ENCODE results near the gene LPIN1.
A peak's percentile ranks its signal among the peaks of the same experiment; 100 is the strongest.

Gene LPIN1

DNA sequence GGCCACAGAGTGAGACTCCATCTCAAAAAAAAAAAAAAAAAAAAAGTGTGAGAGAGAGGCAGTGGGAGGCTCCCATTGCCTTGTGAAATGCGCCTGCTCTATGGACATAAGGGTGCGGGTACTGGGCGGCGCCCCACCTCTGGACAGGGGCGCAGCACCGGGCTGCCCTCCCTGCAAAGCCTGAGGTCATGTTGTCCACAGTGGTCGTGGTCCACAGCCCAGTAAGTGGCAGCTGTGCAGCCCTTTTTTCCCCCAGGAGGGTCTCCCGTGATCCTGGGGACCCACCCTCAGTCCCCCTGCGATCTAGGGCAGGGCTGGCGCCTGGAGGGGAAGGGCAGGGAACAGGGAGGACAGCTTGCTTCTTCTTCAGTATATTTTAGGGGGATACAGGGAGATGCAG, 37.8 kb downstream of the LPIN1 start:
- no peak for DNase-seq (ENCODE audit: extremely low read depth in 1 of 2, low read depth in 1 of 2)

DNA sequence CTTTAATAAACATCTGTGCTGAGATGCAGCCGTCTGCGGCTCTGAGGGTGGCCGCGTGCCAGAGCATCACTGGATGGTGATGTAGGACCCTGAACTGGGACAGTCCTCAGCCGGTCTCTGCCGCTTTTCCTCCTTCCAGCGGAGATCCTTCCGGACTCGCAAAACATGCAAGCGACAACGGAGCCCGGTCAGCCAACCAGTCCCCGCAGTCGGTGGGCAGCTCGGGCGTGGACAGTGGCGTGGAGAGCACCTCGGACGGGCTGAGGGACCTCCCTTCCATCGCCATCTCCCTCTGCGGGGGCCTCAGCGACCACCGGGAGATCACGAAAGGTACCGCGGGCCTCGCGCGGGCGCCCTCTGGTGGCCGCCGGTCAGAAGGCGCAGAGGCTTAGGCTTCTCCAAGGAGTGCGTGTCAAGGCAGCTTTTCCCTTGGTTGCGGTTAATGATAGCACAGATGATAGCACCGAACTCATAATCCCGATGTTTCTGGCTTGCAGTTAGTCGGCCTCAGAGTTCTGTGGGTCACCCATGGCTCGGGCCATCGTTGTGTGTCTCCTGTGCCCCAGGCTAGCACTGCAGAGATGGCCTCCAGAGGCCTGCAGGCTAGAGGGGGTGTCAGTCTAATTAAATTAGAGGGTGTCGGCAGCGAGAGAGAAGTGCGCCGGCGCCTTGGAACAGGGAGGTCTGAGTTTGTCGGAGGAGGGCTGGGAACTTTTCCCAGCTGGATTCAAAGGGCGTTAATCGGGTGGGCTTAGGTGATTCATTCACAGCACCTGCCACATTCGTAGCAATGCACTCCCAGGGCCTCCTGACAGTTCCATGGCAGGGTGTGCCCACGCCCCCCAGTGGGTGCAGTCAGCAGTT, 38.5 kb downstream of the LPIN1 start:
- peak in 1 of 2 donors; percentile 36 for DNase-seq (ENCODE audit: extremely low read depth in 1 of 2, low read depth in 1 of 2)

DNA sequence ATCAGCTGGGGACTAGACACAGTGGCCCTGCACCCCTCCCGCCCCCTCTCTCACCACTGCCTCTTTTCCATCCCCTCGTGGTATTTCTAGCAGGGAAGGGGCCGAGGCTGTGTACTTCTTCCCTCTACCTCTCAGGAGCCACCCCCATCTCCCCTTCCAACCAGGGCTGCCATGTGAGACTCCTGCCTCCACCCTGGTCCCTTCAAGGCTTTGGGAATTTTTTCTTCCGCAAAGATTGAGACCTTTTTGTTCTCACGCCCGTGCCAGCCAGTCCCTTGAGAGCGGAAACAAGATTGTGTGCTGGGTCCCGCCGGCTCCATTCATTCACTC, 39.1 kb downstream of the LPIN1 start:
- no peak for DNase-seq (ENCODE audit: extremely low read depth in 1 of 2, low read depth in 1 of 2)

GRCh38 chr2:11786191-11786590, 39.8 kb downstream of the LPIN1 start:
- DNase-seq (ENCODE audit: extremely low read depth in 1 of 2, low read depth in 1 of 2): no peak

DNA sequence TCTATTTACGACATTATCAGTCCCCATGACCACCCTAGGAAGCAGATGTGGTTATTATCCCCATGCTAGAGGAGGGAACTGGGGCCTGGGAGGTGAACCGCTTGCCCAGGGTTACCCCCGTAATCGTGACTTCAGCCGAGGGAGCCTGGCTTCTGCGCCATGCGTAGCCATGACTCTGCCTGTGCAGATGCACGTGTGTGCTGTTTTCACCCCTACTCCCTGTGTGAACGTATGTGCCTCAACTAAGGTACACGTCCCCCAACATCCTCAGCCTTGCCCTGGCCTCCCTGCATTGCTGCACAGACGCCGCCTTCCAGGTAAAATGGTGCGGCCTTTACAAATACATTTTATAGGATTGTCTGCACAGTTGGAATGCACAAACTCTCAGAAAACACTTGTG, 40.2 kb downstream of the LPIN1 start:
- no peak for DNase-seq (ENCODE audit: extremely low read depth in 1 of 2, low read depth in 1 of 2)

- no peak for DNase-seq (ENCODE audit: extremely low read depth in 1 of 2, low read depth in 1 of 2)
These were observed 41.6 kb downstream of the LPIN1 start for GRCh38 chr2:11787991-11788390.

GRCh38 chr2:11788461-11789124, 42.2 kb downstream of the LPIN1 start:
- DNase-seq (ENCODE audit: extremely low read depth in 1 of 2, low read depth in 1 of 2): no peak

GRCh38 chr2:11789243-11789642, 42.8 kb downstream of the LPIN1 start:
- DNase-seq (ENCODE audit: extremely low read depth in 1 of 2, low read depth in 1 of 2): no peak

DNA sequence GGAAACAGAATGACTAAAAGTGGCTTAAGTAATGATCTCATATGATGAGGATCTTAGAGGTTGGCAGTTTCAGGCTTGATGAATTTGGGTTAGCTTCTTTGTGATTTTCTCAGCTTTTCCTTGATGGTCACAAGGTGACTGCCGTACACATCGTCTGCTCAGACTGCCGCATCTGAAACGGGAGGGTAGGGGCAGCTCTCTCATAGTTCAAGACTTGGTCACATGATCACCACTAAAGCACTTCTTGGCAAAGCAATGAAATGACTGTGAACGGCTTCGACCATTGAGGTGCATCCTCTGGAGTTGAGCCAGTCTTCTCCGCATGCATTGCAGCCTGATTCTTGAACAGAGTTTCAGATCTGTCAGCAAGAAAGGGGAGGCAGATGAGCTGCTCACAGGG, 43.8 kb downstream of the LPIN1 start:
- DNase-seq (ENCODE audit: extremely low read depth in 1 of 2, low read depth in 1 of 2): no peak

GRCh38 chr2:11795590-11795989, 49.2 kb downstream of the LPIN1 start:
- no peak for DNase-seq (ENCODE audit: extremely low read depth in 1 of 2, low read depth in 1 of 2)

DNA sequence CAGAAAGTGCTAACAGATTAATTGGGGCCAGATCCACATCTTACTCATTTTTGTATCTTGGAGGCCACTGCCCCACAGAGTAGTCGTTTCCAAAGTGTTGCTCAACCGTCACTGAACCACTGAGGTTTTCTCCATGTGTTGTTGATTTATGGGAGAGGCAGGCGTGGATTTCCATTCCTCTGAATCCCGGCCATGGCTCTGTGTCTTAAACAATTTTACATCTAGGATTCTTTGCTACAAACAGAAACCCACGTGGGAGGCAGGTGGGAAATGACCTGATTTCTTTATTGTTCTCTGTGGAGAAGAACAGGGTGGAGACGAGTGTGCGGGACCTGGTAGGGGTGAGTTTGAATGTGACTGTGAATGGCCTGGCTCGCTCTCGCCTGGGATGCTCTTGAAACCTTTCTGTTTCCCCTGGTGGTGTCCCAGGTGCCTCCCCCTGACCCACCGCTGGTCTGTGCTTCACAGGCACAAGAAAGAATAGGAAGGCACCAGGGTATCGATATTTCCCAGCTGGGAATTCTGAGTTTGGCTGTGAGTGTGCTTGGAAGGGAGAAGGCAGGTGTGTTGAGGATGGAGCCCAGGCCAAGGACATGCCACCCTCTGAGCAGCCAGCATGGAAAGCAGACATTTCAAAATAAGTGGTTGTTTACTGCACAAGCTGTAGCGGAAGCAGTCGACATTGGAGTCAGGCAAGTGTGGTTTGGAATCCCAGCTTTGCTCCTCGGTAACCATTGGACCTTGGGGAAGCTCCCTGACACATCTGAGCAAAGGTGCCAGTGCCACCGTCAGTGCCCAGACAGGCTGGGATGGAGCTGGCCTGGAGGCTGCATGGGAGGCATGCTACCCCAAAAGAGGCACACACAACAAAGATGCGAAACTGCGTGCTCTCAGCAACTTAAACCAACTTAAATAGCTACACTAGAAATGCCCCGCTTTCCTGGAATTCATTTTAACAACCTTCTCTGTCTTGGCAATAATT, 50.0 kb downstream of the LPIN1 start:
- DNase-seq (ENCODE audit: extremely low read depth in 1 of 2, low read depth in 1 of 2): no peak

DNA sequence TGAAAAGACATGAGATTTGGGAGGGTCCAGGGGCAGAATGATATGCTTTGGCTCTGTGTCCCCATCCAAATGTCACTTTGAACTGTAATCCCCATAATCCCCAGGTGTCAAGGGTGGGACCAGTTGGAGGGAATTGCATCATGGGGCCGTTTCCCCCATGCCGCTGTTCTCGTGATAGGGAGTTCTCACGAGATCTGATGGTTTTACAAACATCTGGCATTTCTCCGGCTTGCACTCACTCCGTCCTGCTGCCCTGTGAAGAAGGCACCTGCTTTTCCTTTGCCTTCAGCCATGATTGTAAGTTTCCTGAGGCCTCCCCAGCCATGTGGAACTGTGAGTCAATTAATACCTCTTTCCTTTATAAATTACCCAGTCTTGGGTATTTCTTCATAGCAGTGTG, 51.4 kb downstream of the LPIN1 start:
- no peak for DNase-seq (ENCODE audit: extremely low read depth in 1 of 2, low read depth in 1 of 2)

- DNase-seq (ENCODE audit: extremely low read depth in 1 of 2, low read depth in 1 of 2): no peak
These were observed 52.4 kb downstream of the LPIN1 start for GRCh38 chr2:11798701-11799435.

DNA sequence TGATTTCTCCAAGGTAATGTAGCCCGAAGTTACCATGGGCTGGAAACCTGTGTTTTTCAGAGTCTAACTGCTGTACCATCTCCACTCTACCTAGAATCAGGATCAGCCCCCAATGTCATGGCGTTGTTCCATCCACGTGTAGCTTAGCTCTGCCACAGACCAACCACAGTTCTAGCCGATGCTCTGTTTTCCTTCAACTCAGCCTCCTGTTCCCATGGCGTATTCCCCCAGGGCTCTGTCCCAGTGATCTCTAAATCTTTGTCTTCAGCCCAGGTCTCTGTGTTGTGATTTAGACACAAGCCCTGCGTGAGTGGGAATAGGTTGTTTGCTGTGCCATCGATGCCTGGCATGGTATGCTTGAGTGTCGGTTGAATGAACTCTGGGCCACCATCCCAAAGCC, 53.4 kb downstream of the LPIN1 start:
- DNase-seq (ENCODE audit: extremely low read depth in 1 of 2, low read depth in 1 of 2): no peak

- no peak for DNase-seq (ENCODE audit: extremely low read depth in 1 of 2, low read depth in 1 of 2)
These were observed 56.4 kb downstream of the LPIN1 start for GRCh38 chr2:11802782-11803191.

- no peak for DNase-seq (ENCODE audit: extremely low read depth in 1 of 2, low read depth in 1 of 2)
These were observed 58.6 kb downstream of the LPIN1 start for GRCh38 chr2:11805024-11805423.

GRCh38 chr2:11805920-11806319, 59.5 kb downstream of the LPIN1 start:
- no peak for DNase-seq (ENCODE audit: extremely low read depth in 1 of 2, low read depth in 1 of 2)

GRCh38 chr2:11807156-11808015, 61.0 kb downstream of the LPIN1 start:
- no peak for DNase-seq (ENCODE audit: extremely low read depth in 1 of 2, low read depth in 1 of 2)

DNA sequence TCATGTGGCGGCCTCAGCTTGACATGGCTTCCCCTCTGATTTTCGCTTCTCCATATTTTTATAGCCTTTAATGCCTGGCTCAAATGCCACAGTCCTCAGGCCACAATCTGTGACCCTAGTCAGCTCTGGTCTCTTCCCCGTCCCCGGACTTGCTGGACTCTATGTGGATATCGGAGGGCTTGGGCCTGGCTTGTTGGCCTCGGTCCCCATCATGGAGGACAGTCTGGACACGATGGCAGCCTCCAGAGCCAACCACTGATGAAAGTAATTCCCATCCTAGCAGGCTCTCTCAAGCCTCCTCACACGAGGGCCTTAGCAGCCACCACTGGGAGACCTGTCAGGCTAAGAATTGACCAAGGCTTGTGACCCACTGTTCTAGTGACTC, 61.6 kb downstream of the LPIN1 start:
- DNase-seq (ENCODE audit: extremely low read depth in 1 of 2, low read depth in 1 of 2): no peak
